ENCODE results near the gene LIMCH1.

GRCh38 chr4:41510179-41510578 lies 27.8 kb upstream of the LIMCH1 start:
- no peak for TF ChIP-seq POLR2A (IDR thresholded peaks at IDR 0.05)
- TF ChIP-seq POLR2AphosphoS5 (IDR thresholded peaks at IDR 0.05): no peak
- no peak for TF ChIP-seq EP300 (IDR thresholded peaks at IDR 0.05)

Measured in suprapubic skin (tissue), 4 donors.